HepG2 (cell line): Measurements from ENCODE around the gene TNKS1BP1. TPM values are rescaled to one million over a fixed set of nuclear protein-coding genes. Genes with fewer than 3 reads are reported as not detected.

Experiments used
- ATAC-seq: fragments of 200-7000 bp; cut with Tn5 transposase; 3 replicates; pipeline ENCODE4 v1.9.1; 2020; ENCODE audit warnings: mild to moderate bottlenecking, moderate library complexity
- BruUV-seq: library from RNA; stranded (reverse); fragments of 400-500 nt; replicated peaks from 2 replicates; lab custom pipeline; 2021; lab: Mats Ljungman, UMichigan
- CTCF ChIA-PET: fragments of 300-600 bp; formaldehyde crosslinking; extraction: SDS; loops from one replicate; lab custom pipeline; 2021; ENCODE audit warnings: low total read pairs, inconsistent platforms, low intra/inter-chr PET ratio; lab: Yijun Ruan, JAX
- POLR2A ChIA-PET: fragments of 350-600 bp; sonication (Branson Sonifier 250); formaldehyde crosslinking; loops from one replicate; lab custom pipeline; 2020; ENCODE audit warnings: antibody characterized with exemption, inconsistent platforms; lab: Yijun Ruan, JAX
- DNase-seq: peaks from one replicate; pipeline ENCODE4 v3.0.0-alpha.2; 2015; ENCODE audit warnings: low spot score
- FAIRE-seq: peaks from 3 replicates; lab custom pipeline; 2011; peaks lifted over from hg19 to GRCh38; lab: Jason Lieb, UNC
- H2AFZ ChIP-seq: one replicate; pipeline ENCODE4 v1.6.1; 2011; ENCODE audit warnings: low read length, inconsistent platforms
- H3K27ac ChIP-seq: fragments of 300-600 bp; 3 replicates; pipeline ENCODE4 v1.8.0; 2011; ENCODE audit warnings: mixed run types, mild to moderate bottlenecking, mixed read lengths, low read length, inconsistent platforms; ENCODE audit not compliant: insufficient read depth; ENCODE audit errors: extremely low read length
- H3K27me3 ChIP-seq, 2 experiments: fragments of 200-600 bp in 1 of 2; 2 replicates in 1 of 2; 3 replicates in 1 of 2; pipeline versions ENCODE4 v1.6.0 to v1.8.0; 2011; ENCODE audit warnings: low read length in 2 of 2, mild to moderate bottlenecking in 2 of 2, moderate library complexity in 2 of 2, inconsistent platforms in 1 of 2; ENCODE audit not compliant: insufficient read depth in 2 of 2, control insufficient read depth in 1 of 2
- H3K36me3 ChIP-seq, 2 experiments: fragments of 200-600 bp in 1 of 2; replicated peaks in 1 of 2; 2 replicates in 1 of 2; 3 replicates in 1 of 2; pipeline versions ENCODE4 v1.5.1 to v1.8.0; 2011; ENCODE audit warnings: low read length in 2 of 2, inconsistent platforms in 1 of 2; ENCODE audit not compliant: insufficient read depth in 2 of 2, control insufficient read depth in 1 of 2
- H3K4me1 ChIP-seq: 2 replicates; pipeline ENCODE4 v1.5.1; 2012; ENCODE audit warnings: low read length, inconsistent platforms; ENCODE audit not compliant: insufficient read depth
- H3K4me2 ChIP-seq: 2 replicates; pipeline ENCODE4 v1.6.0; 2011; ENCODE audit warnings: low read depth, low read length, inconsistent platforms
- H3K4me3 ChIP-seq, 3 experiments: fragments of 200-600 bp in 1 of 3; sonication (generic), shearing (Covaris generic) in 1 of 3; replicated peaks in 1 of 3; 2 replicates each; pipeline ENCODE4 v1.5.1; 2011 to 2016; ENCODE audit warnings: low read length in 3 of 3, inconsistent platforms in 2 of 3, low read depth in 2 of 3, mild to moderate bottlenecking in 2 of 3, control low read depth in 1 of 3, mixed read lengths in 1 of 3; ENCODE audit not compliant: insufficient read depth in 1 of 3
- H3K79me2 ChIP-seq: one replicate; pipeline ENCODE4 v1.6.1; 2011; ENCODE audit warnings: low read length, inconsistent platforms; ENCODE audit not compliant: insufficient read depth
- H3K9ac ChIP-seq: 2 replicates; pipeline ENCODE4 v1.6.0; 2011; ENCODE audit warnings: mild to moderate bottlenecking, low read depth, low read length, inconsistent platforms; ENCODE audit not compliant: insufficient read depth
- H3K9me3 ChIP-seq: 2 replicates; pipeline ENCODE4 v1.5.1; 2012; ENCODE audit warnings: mild to moderate bottlenecking, low read length
- H4K20me1 ChIP-seq: 2 replicates; pipeline ENCODE4 v1.6.0; 2011; ENCODE audit warnings: inconsistent platforms, mild to moderate bottlenecking, low read length, moderate library complexity; ENCODE audit not compliant: insufficient read depth
- AGO2 ChIP-seq: fragments of 200-400 bp; formaldehyde crosslinking; optimal IDR thresholded peaks from 2 replicates; pipeline ENCODE3; 2017; ENCODE audit warnings: mild to moderate bottlenecking, low read depth, low read length, moderate library complexity
- SP5 ChIP-seq: IDR thresholded peaks from 2 replicates; pipeline ENCODE4 v1.6.1; 2016; ENCODE audit warnings: low read depth, borderline replicate concordance
- WIZ ChIP-seq: sonication (generic); formaldehyde crosslinking; IDR thresholded peaks from 2 replicates; pipeline ENCODE4 v1.5.1; 2020; ENCODE audit warnings: mild to moderate bottlenecking, missing genetic modification reagents
- ZNF34 ChIP-seq: sonication (generic); formaldehyde crosslinking; IDR thresholded peaks from 2 replicates; pipeline ENCODE4 v1.4.0; 2020; ENCODE audit warnings: mild to moderate bottlenecking, missing genetic modification reagents, borderline replicate concordance
- ZNF547 ChIP-seq: sonication (generic); formaldehyde crosslinking; IDR thresholded peaks from 2 replicates; pipeline ENCODE4 v1.5.1; 2020; ENCODE audit warnings: mild to moderate bottlenecking, missing genetic modification reagents
- ZNF614 ChIP-seq: IDR thresholded peaks from 2 replicates; pipeline ENCODE4 v1.6.1; 2018; ENCODE audit warnings: missing biosample characterization, missing genetic modification reagents, inconsistent platforms, borderline replicate concordance
- ZNF761 ChIP-seq: sonication (generic); formaldehyde crosslinking; conservative IDR thresholded peaks from 2 replicates; pipeline ENCODE4 v1.4.0; 2020; ENCODE audit warnings: mild to moderate bottlenecking, missing genetic modification reagents
- ZSCAN30 ChIP-seq: sonication (generic); formaldehyde crosslinking; IDR thresholded peaks from 2 replicates; pipeline ENCODE4 v1.5.0; 2020; ENCODE audit warnings: mild to moderate bottlenecking, missing genetic modification reagents
- WGBS: methylation state at CpG from one replicate; pipeline ENCODE4 v1.1.6; 2017; ENCODE audit warnings: low lambda C conversion rate; 5-methylcytosine and 5-hydroxymethylcytosine counted together
- in situ Hi-C: cut with HindIII; loops from 2 replicates; pipeline ENCODE4 v1.10.0; 2017; ENCODE audit warnings: low pct_unique_long_range_greater_than_20kb; ENCODE audit not compliant: extremely low pct_ligation_motif_present
- intact Hi-C: fragments of 100-400 bp; cut with micrococcal nuclease; formaldehyde crosslinking; loops from one replicate; pipeline ENCODE4 v1.10.0; 2022; ENCODE audit not compliant: unreplicated experiment
- polyA plus RNA-seq, 8 experiments: library from polyadenylated mRNA; depleted of rRNA in 3 of 8; stranded (reverse) in 7 of 8; unstranded in 1 of 8; fragments of >200 nt; fragmentation: Illumina TruSeq in 4 of 8; extraction: Trizol in 4 of 8; gene quantifications; 2 replicates each; pipeline versions ENCODE4 v1.2.1 to v1.2.3, GENCODE V29; 2011 to 2016; ENCODE audit warnings: low read depth in 4 of 8, missing spikeins in 1 of 8, mixed read lengths in 1 of 8; ENCODE audit not compliant: insufficient read depth in 1 of 8
- total RNA-seq, 5 experiments: library from RNA; depleted of rRNA; stranded (reverse); fragments of >200 nt; fragmentation: Illumina TruSeq; extraction: Trizol; gene quantifications; 2 replicates each; pipeline ENCODE4 v1.2.3, GENCODE V29; 2016; ENCODE audit warnings: low read depth in 1 of 5

The TNKS1BP1 gene
- total and polyA plus RNA-seq, 2 of the 13 experiments (the other 11 are each of a cell fraction or from before 2014, with no cell fraction given), result 13.7 to 15.0 TPM

DNA sequence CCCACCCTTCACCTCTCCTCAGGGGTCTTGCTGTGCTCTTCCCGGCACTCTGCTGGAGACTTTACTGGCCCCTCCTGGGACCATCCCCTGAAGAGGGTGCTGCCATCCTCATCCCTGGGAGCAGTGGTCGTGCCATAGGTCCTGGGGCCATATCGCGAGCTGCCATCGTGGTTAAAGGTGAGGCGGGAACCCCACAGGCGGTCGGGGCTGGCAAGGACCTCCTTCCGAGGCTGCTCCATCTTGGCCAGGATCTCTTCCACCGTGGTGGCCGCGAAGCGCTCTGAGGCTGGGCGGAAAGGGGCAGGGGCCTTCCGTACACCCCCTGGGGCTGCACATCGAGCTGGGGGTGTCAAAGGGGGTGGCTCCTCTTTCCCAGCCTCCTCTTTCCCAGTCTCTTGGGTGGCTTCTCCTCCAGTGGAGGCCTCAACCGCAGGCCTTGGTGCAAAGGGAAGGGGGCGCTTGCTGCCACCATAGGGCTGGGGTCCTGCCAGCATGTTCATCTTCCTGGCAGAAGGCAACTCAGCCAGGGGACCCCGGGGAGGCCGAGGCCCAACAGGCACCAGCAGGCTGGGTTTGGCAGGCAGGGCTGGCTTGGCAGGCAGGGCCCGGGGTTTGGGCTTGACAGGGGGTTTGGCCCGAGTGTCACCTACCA is 4.6 kb downstream of the TNKS1BP1 start:
- Histone ChIP-seq H2AFZ (no peak overlapping the region), H3K4me3 (no peak overlapping the region), H3K9me3 (no peaks in the 10 kb centered on the region), H4K20me1 (peaks cover 17% of the 10 kb centered on the region; the same call in 1 of the 2 replicates), H3K4me2 (no peak overlapping the region), H3K9ac (no peak overlapping the region), H3K27me3 (no peaks in the 10 kb centered on the region; a peak in 1 of 5 replicates), H3K4me1 (peaks cover 44% of the 10 kb centered on the region), H3K79me2 (peaks cover 12% of the 10 kb centered on the region), H3K27ac (no peak overlapping the region), H3K36me3 (peaks cover 24 to 41% of the 10 kb centered on the region in 2 experiments; a peak in 4 of 5 replicates)
- ChIA-PET POLR2A (interaction anchor here (2.6 to 2.8 kb wide), 2 partner anchors 9 to 12 kb away, joined by 11 to 38 read pairs; no protein-coding TSS in a partner anchor), CTCF (no interaction called here)
- TF ChIP-seq AGO2, result peak; percentile 50
- no peak for TF ChIP-seq WIZ (CRISPR knock-in tag)
- no peak for TF ChIP-seq ZNF547 (CRISPR knock-in tag)
- BruUV-seq, result no TSS peak
- intact Hi-C loops (no loop called here), in situ Hi-C loops (no loop called here)
- no peak for ATAC-seq
- WGBS, result over 99% methylated on average over 17 of the region's 22 CpGs
- no peak for FAIRE-seq
- DNase-seq, result no peak

DNA sequence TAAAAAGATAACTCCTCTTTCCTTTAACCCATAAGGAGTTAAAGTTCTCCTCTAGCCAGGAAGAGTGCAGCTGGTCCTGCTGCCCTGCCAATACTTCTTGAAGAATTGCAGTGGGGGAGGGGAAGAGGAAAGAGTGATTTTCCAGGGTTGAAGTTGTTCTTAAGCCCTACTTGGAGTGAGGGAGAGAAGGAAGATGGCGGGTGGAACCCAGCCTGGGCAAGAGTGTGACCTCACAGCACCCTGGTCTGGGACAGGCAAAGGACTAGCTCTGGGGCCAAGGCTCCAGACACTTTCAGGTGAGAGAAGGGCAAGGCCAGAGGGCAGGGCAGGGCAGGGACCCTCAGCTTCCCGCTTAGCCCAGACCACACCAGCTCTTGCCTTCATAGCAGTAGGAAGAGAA is 6.6 kb downstream of the TNKS1BP1 start:
- Histone ChIP-seq H3K36me3 (peaks cover 29 to 45% of the 10 kb centered on the region in 2 experiments; a peak in 4 of 5 replicates), H3K27ac (no peak overlapping the region), H3K4me3 (no peak overlapping the region), H3K9me3 (no peaks in the 10 kb centered on the region), H3K9ac (no peak overlapping the region), H2AFZ (no peak overlapping the region), H3K27me3 (no peaks in the 10 kb centered on the region), H3K4me2 (no peak overlapping the region), H3K4me1 (peaks cover 39% of the 10 kb centered on the region), H4K20me1 (peaks cover 17% of the 10 kb centered on the region; the same call in 1 of the 2 replicates), H3K79me2 (peaks cover 6% of the 10 kb centered on the region)
- 90% methylated on average over 1 of the region's 2 CpGs for WGBS
- intact Hi-C loops, result no loop called here
- ATAC-seq (no peak), FAIRE-seq (no peak), DNase-seq (no peak)
- CTCF ChIA-PET, result no interaction called here
- TF ChIP-seq ZNF761 (CRISPR knock-in tag) (no peak), ZNF614 (CRISPR knock-in tag) (no peak), SP5 (CRISPR knock-in tag) (no peak), ZNF34 (CRISPR knock-in tag) (no peak), ZSCAN30 (CRISPR knock-in tag) (no peak)
- in situ Hi-C loops, result no loop called here
- BruUV-seq, result no TSS peak
- POLR2A ChIA-PET, result no interaction called here
